HG03378 (cell line): ENCODE measurements around the gene SPTBN1.
A peak's percentile ranks its signal among the peaks of the same experiment; 100 is the strongest.

Experiments
- ATAC-seq: cut with Tn5 transposase; IDR thresholded peaks from one replicate; pipeline ENCODE4 v1.9.1; 2021; ENCODE audit warnings: mild to moderate bottlenecking, moderate library complexity; ENCODE audit not compliant: unreplicated experiment

Gene SPTBN1

GRCh38 chr2:54586494-54586893 lies 130.4 kb downstream of the SPTBN1 start:
- ATAC-seq, result no peak

- no peak for ATAC-seq
These were observed 131.3 kb downstream of the SPTBN1 start for GRCh38 chr2:54587171-54588016.

GRCh38 chr2:54588244-54588899 lies 132.2 kb downstream of the SPTBN1 start:
- ATAC-seq, result peak; percentile 25

GRCh38 chr2:54589038-54589339 lies 132.9 kb downstream of the SPTBN1 start:
- ATAC-seq, result no peak

DNA sequence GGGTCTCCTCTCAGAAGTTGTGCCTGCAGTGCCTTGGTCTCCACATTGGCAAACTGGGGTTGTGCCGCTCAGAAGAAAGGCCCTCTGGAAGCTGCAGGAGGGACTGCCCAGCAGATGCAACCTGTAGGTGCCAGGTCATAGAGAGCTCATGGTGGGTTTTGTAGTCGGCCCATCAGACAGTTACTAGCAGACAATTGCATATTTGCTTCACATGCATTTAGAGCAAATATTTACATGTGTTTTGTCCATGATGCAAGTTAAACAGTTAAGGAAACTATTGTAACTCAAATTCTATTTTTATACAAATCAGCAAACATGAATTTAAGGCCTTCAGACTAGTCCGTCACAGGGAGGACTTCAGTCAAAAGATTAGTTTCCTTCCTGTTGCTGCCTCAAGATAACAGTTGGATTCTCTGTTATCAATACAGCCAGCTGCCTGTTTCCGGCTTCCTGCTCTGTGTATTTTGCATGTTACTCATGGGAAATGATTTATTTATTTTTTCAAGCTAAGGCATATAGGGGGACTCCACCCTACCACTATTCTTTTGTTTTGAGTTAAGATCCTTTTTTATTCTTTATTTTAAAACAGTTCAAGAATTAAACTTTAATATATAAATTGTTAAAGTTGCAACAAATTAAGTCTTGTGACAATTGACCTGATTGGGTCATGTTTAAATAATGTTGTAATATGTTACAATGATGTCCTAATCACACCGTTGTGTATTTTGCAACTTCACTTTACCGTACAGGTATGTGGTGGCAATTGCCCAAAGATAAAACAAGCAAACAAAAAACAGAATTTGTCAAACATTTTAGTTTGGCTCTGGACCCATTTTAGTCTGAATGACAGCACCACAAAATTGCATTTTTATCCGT lies 133.5 kb downstream of the SPTBN1 start:
- ATAC-seq, result peak; percentile 46

DNA sequence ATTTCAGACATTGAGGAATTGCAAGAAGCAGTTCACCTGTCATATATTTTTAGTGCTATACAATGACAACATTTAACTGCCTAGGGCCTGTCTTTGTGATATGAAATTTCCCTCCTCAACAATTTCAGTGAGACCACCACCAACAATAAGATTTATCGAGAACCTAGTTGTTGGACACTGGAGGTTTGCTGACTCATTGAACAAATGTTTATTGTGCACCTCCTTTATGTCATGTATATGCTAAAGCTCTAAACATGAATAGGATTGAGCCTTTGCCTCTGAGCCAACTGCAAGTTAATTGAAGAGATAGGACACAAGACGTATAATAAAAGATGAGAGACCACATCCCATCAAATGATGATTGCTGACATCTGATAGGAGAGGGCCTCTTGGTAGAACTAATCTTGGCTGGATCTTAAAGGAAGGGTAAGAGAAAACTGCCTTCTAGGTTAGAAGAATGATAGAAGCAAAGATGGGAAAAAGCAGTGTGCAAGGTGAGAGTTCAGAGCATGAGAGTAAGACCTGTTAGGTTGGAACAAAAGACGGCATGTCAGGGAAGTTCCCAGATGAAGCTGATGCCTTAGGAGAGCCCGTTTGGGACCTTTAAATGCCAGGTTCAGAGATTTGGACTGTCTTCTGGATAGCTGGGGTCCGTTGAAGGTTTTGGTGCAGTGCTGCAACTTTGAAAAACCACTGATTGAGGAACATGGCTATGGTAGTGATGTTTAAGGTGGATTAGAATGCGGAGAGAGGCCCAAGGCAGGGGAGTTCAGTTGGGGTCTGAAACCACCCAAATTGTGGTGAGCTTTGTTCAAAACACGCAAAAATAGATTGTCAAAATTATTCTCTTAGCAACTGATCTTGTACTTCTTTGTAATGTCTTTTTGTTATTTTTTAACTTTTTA lies 134.3 kb downstream of the SPTBN1 start:
- ATAC-seq, result no peak

DNA sequence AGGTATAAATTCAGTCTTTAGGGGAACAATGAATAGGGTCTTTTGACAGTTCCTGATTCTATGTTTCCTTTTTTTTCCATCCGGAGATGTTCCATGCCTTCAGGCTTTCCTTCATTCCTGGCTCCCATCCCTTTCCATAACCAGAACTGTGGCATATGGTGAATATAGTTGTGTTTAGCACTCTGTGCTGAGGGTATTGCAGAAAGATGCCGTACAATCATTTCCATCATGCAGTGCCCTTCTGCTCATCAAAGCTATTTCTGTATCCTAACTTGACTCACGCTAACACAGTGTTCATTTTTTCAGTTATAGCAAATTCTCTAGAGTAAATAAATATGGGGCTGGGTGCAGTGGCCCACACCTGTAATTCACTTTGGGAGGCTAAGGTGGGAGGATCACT lies 135.4 kb downstream of the SPTBN1 start:
- ATAC-seq, result no peak

- no peak for ATAC-seq
These were observed 137.1 kb downstream of the SPTBN1 start for GRCh38 chr2:54593249-54593648.

DNA sequence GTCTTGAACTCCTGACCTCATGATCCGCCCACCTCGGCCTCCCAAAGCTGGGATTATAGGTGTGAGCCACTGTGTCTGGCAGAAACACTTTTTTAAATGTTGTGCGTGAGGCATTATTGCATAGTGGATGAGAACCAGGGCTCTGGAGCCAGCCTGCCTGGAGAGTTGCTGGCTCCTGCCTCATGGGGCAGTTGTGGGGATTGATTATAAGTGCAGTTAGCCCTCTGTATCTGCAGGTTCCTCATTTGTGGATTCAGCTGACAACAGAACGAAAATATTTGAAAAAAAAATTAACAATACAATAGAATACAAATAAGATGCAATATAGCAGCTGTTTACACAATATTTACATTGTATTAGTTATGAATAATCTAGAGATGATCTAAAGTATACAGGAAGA lies 137.9 kb downstream of the SPTBN1 start:
- ATAC-seq, result no peak

DNA sequence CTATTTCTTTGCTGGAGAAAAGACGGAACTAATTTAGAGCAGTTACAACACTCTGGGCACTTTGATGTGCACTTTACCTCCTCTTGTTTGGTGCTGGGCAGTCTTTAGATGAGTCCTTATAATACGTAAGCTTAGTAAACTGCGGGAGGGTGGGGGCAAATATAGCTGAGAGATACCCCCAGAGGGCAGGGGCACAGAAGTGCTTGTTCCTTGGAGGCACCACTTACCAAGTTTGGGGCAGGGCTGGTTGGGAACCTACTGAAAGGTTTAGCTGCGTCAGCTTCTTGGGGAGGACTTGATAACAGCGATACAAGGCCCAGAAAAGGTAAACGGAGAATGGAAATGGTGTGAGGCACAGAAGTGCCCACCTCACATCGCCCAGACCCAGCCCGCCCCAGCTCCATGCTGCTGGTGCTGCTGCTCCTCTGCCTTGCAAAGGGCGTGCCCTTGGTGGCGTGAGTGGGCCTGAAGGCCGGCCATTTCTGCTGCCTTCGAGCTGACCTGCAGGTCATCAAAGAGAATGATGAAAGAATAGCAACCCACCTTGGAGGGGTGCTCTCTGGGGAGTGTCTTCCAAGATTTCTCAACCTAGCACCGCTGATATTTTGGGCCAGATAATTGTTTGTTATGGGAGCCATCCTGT lies 139.2 kb downstream of the SPTBN1 start:
- no peak for ATAC-seq

- no peak for ATAC-seq
These were observed 140.1 kb downstream of the SPTBN1 start for GRCh38 chr2:54595999-54596902.

- no peak for ATAC-seq
These were observed 141.2 kb downstream of the SPTBN1 start for GRCh38 chr2:54597153-54597848.

DNA sequence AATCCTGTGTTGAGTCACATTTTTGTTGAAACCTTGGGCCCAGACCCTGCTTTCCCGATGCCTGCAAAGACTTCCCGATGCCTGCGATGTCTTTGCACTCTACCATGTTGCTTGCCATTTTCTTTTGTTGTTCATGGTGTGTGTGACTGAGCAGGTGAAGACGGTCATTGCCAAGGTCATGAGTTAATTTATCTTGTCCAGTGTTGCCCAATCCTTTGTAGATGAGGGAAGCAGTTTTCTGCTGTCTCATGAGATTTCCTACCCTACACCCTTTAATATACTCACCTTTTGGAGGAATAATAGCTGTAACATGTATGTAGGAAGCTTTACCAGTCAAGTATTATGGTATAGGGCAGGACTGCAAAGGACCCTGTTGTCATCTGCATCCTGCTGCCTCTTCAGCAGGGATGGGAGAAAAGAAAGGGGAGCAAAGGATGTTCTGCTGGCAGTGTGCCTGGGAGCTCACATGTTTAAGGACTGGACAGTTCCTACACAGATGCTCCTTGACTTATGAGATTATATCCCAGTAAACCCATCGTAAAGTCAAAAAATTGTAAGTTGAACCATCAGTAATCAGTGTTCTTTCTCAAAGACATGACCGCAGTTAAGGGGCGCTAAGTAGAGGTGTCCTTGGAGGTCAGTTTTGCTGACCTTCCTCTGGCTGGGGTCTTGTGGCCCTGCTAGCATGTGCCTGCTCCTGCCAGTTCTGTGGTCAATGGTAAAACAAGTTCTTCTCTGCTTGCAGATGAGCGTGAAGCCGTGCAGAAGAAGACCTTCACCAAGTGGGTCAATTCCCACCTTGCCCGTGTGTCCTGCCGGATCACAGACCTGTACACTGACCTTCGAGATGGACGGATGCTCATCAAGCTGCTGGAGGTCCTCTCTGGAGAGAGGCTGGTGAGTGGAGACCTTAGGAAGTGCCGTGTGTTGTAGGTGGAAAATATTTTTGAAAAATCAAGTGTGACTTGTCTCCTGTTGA lies 142.5 kb downstream of the SPTBN1 start:
- ATAC-seq, result no peak

- ATAC-seq, result no peak
These were observed 143.2 kb downstream of the SPTBN1 start for GRCh38 chr2:54599326-54599710.

GRCh38 chr2:54599914-54600313 lies 143.8 kb downstream of the SPTBN1 start:
- no peak for ATAC-seq

DNA sequence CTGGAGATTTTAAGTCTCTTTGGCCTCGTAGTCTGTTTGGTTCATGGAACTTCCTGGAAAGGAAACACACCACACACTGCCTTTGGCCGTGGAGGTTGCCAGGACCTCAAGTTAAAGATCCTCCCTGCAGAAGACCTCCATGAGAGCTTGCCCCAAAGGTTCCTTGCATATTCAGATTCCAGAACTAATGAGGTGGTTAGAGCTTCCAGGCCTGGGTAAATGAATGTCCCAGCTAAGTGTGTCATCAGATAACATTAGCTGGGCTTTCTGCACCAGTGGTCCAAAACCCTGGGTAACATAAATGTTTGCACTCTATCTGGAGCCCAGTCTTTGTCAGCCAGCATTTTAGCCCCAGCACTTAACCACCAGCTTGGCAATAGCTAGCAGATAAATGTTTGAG lies 145.2 kb downstream of the SPTBN1 start:
- ATAC-seq, result no peak

DNA sequence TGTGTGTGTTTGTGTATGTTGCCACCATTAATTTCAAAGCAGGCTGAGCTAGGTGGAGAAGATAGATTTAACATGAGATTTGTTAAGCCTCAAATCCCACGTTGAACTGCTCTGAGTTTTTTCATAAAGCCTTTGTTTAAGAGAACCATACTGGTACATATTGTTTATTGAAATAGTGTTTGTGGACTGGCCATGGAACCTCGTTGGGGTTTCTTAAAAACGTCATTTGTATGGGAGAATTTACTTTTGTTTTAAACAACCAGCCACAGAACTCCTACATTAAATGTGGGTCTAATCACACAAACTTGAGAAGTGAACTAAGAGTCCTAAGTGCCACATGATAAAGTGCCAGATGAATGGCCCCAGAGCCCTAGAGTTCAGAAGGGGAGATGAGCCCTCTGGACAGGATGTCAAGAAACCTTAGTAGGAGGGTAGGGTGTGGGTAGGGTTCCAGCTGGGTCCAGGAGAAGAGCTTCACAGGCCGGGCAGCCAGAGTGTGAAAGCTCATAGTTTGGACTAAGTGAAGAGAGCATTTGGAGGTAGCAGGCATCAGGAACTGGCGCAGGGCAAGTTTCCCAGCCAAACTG lies 146.7 kb downstream of the SPTBN1 start:
- no peak for ATAC-seq
